IMR-90 (cell line): ENCODE measurements around the gene PLLP. TPM values are rescaled to one million over a fixed set of nuclear protein-coding genes. Genes with fewer than 3 reads are reported as not detected.

ENCODE experiments used
- ATAC-seq: fragments of 200-7000 bp; cut with Tn5 transposase; 2 replicates; pipeline ENCODE4 v1.9.1; 2020; ENCODE audit warnings: low read depth, mild to moderate bottlenecking, moderate library complexity
- BruUV-seq: library from RNA; stranded (reverse); fragments of 400-500 nt; replicated peaks from 2 replicates; lab custom pipeline; 2021; lab: Mats Ljungman, UMichigan
- CTCF ChIA-PET: fragments of 300-600 bp; formaldehyde crosslinking; extraction: SDS; loops from one replicate; lab custom pipeline; 2021; ENCODE audit warnings: antibody characterized with exemption; lab: Yijun Ruan, JAX
- POLR2A ChIA-PET: fragments of 300-600 bp; sonication (Branson Sonifier 250); formaldehyde crosslinking; loops from one replicate; lab custom pipeline; 2022; ENCODE audit warnings: antibody characterized with exemption; ENCODE audit not compliant: unreplicated experiment; lab: Charles Lee
- DNase-seq: peaks from one replicate; pipeline ENCODE4 v3.0.0; 2013
- H2AFZ ChIP-seq: replicated peaks from 2 replicates; pipeline ENCODE3; 2013; ENCODE audit warnings: low read length, mild to moderate bottlenecking; ENCODE audit not compliant: poor library complexity
- H2AK5ac ChIP-seq: 2 replicates; pipeline ENCODE4 v1.6.1; 2013; ENCODE audit warnings: low read depth, low read length, inconsistent platforms
- H2AK9ac ChIP-seq: replicated peaks from 2 replicates; pipeline ENCODE3; 2013; ENCODE audit warnings: mild to moderate bottlenecking, low read depth, low read length, moderate library complexity; ENCODE audit not compliant: poor library complexity
- H2BK120ac ChIP-seq: 2 replicates; pipeline ENCODE4 v1.6.1; 2013; ENCODE audit warnings: low read depth, low read length, inconsistent platforms
- H2BK15ac ChIP-seq: 3 replicates; pipeline ENCODE4 v1.6.1; 2013; ENCODE audit warnings: low read depth, low read length, inconsistent platforms
- H2BK20ac ChIP-seq: 2 replicates; pipeline ENCODE4 v1.6.1; 2013; ENCODE audit warnings: low read depth, mild to moderate bottlenecking, inconsistent platforms, low read length, moderate library complexity
- H2BK5ac ChIP-seq: 2 replicates; pipeline ENCODE4 v1.6.1; 2013; ENCODE audit warnings: mild to moderate bottlenecking, low read depth, low read length, inconsistent platforms; ENCODE audit not compliant: poor library complexity, severe bottlenecking
- H3K14ac ChIP-seq: replicated peaks from 2 replicates; pipeline ENCODE4 v1.6.1; 2013; ENCODE audit warnings: low read depth, low read length, inconsistent platforms
- H3K18ac ChIP-seq: 2 replicates; pipeline ENCODE4 v1.6.1; 2013; ENCODE audit warnings: low read depth, low read length, control low read depth
- H3K23ac ChIP-seq: 2 replicates; pipeline ENCODE4 v1.6.1; 2013; ENCODE audit warnings: low read depth, low read length, inconsistent platforms
- H3K27ac ChIP-seq: 2 replicates; pipeline ENCODE4 v1.5.1; 2013; ENCODE audit warnings: mild to moderate bottlenecking, control low read depth, low read length; ENCODE audit not compliant: insufficient read depth
- H3K27me3 ChIP-seq: 2 replicates; pipeline ENCODE4 v1.6.1; 2013; ENCODE audit warnings: low read length; ENCODE audit not compliant: control insufficient read depth, insufficient read depth
- H3K36me3 ChIP-seq: 2 replicates; pipeline ENCODE4 v1.6.1; 2013; ENCODE audit warnings: low read length, mixed read lengths; ENCODE audit not compliant: control insufficient read depth, insufficient read depth
- H3K4ac ChIP-seq: 2 replicates; pipeline ENCODE4 v1.6.1; 2013; ENCODE audit warnings: low read depth, low read length, inconsistent platforms
- H3K4me1 ChIP-seq: 2 replicates; pipeline ENCODE4 v1.6.1; 2013; ENCODE audit warnings: low read length, mixed read lengths; ENCODE audit not compliant: control insufficient read depth, insufficient read depth
- H3K4me2 ChIP-seq: 2 replicates; pipeline ENCODE4 v1.6.1; 2013; ENCODE audit warnings: low read depth, mild to moderate bottlenecking, control low read depth, low read length, moderate library complexity
- H3K4me3 ChIP-seq: 2 replicates; pipeline ENCODE4 v1.5.1; 2013; ENCODE audit warnings: low read depth, mild to moderate bottlenecking, control low read depth, low read length, moderate library complexity; ENCODE audit not compliant: insufficient read depth
- H3K56ac ChIP-seq: 2 replicates; pipeline ENCODE4 v1.6.1; 2013; ENCODE audit warnings: low read length, inconsistent platforms; ENCODE audit not compliant: insufficient read depth; ENCODE audit errors: extremely low read depth
- H3K79me1 ChIP-seq, 2 experiments: 2 replicates each; pipeline ENCODE4 v1.6.1; 2013; ENCODE audit warnings: low read length in 2 of 2, inconsistent platforms in 1 of 2, low read depth in 1 of 2
- H3K9ac ChIP-seq: 2 replicates; pipeline ENCODE4 v1.6.1; 2013; ENCODE audit warnings: low read depth, low read length, control low read depth
- H3K9me1 ChIP-seq: 2 replicates; pipeline ENCODE4 v1.6.1; 2013; ENCODE audit warnings: low read length, inconsistent platforms; ENCODE audit not compliant: insufficient read depth
- H3K9me3 ChIP-seq: 2 replicates; pipeline ENCODE4 v1.6.1; 2013; ENCODE audit warnings: low read length; ENCODE audit not compliant: control insufficient read depth, insufficient read depth
- H4K20me1 ChIP-seq: 2 replicates; pipeline ENCODE4 v1.6.1; 2013; ENCODE audit warnings: low read length, inconsistent platforms; ENCODE audit not compliant: insufficient read depth
- H4K5ac ChIP-seq: 2 replicates; pipeline ENCODE4 v1.6.1; 2013; ENCODE audit warnings: mild to moderate bottlenecking, low read depth, low read length, control low read depth
- H4K8ac ChIP-seq, 2 experiments: 2 replicates each; pipeline ENCODE4 v1.6.1; 2013; ENCODE audit warnings: low read depth in 2 of 2, low read length in 2 of 2, control low read depth in 1 of 2, inconsistent platforms in 1 of 2
- H4K91ac ChIP-seq: 2 replicates; pipeline ENCODE4 v1.6.1; 2013; ENCODE audit warnings: low read depth, low read length, inconsistent platforms; ENCODE audit not compliant: insufficient read depth
- MXI1 ChIP-seq: IDR thresholded peaks from 2 replicates; pipeline ENCODE4 v1.6.1; 2012; ENCODE audit warnings: low read depth, mild to moderate bottlenecking, low read length, moderate library complexity, borderline replicate concordance
- RCOR1 ChIP-seq: IDR thresholded peaks from 2 replicates; pipeline ENCODE4 v1.6.1; 2012; ENCODE audit warnings: mild to moderate bottlenecking, low read length, improper control_type of control experiment; ENCODE audit not compliant: insufficient replicate concordance
- WGBS, 2 experiments: methylation state at CpG; one replicate each; pipeline versions ENCODE4 v1.1.5 to v1.1.7; 2013; ENCODE audit warnings: missing lambda C conversion rate in 2 of 2; ENCODE audit not compliant: insufficient read length in 1 of 2; ENCODE audit errors: extremely low coverage in 2 of 2; 5-methylcytosine and 5-hydroxymethylcytosine counted together
- dilution Hi-C: fragments of 300-500 bp; cut with HindIII; formaldehyde crosslinking; loops from one replicate; pipeline ENCODE4 v1.14.3; 2018; ENCODE audit warnings: low sequenced_read_pairs; ENCODE audit not compliant: unreplicated experiment
- in situ Hi-C: fragments of 300-500 bp; cut with MboI; formaldehyde crosslinking; loops from 3 replicates; pipeline ENCODE4 v1.14.3; 2019; ENCODE audit warnings: low sequenced_read_pairs, inconsistent platforms, mixed read lengths
- intact Hi-C: fragments of 100-400 bp; cut with micrococcal nuclease; formaldehyde crosslinking; loops from 2 replicates; pipeline ENCODE4 v1.10.0; 2022
- polyA plus RNA-seq, 3 experiments: library from polyadenylated mRNA; depleted of rRNA; stranded (reverse); fragments of >200 nt; gene quantifications; 2 replicates each; pipeline ENCODE4 v1.2.3, GENCODE V29; 2012; ENCODE audit warnings: low replicate concordance in 1 of 3
- total RNA-seq: library from RNA; depleted of rRNA; stranded (reverse); fragments of >200 nt; gene quantifications from 2 replicates; pipeline ENCODE4 v1.2.3, GENCODE V29; 2012

The PLLP gene
- total and polyA plus RNA-seq, 2 of the 4 experiments (the other 2 are of a cell fraction): 0.05 TPM; not detected in 1

GRCh38 chr16:57258226-57258909 lies 26.1 kb downstream of the PLLP start:
- no peak overlapping the region for H3K18ac ChIP-seq
- H3K14ac ChIP-seq: no peak overlapping the region
- no peak overlapping the region for H2BK15ac ChIP-seq
- no peak overlapping the region for H2AK5ac ChIP-seq
- no peak overlapping the region for H2BK5ac ChIP-seq
- intact Hi-C loops: no loop called here
- no peak overlapping the region for H3K4me2 ChIP-seq
- H2AK9ac ChIP-seq: no peak overlapping the region
- H4K8ac ChIP-seq: no peak overlapping the region
- BruUV-seq: no TSS peak
- no peaks in the 10 kb centered on the region for H4K20me1 ChIP-seq
- ChIA-PET POLR2A (no interaction called here), CTCF (no interaction called here)
- H3K4me1 ChIP-seq: peaks cover 7% of the 10 kb centered on the region; the same call in 1 of the 2 replicates
- 0 out of 2 replicates have a peak, but pooled peaks cover 4% of the 10 kb centered on the region for H3K9me1 ChIP-seq
- no peak overlapping the region for H4K91ac ChIP-seq
- H2BK120ac ChIP-seq: no peak overlapping the region
- no peak for TF ChIP-seq RCOR1
- no peak for TF ChIP-seq MXI1
- H3K4me3 ChIP-seq: no peak overlapping the region
- no peak overlapping the region for H2BK20ac ChIP-seq
- in situ Hi-C loops: no loop called here
- dilution Hi-C loops: no loop called here
- no peaks in the 10 kb centered on the region for H3K9me3 ChIP-seq
- H3K9ac ChIP-seq: no peak overlapping the region
- H3K23ac ChIP-seq: no peak overlapping the region
- ATAC-seq (no peak), DNase-seq (no peak)
- H3K79me1 ChIP-seq: no peaks in the 10 kb centered on the region
- no peak overlapping the region for H3K27ac ChIP-seq
- H3K36me3 ChIP-seq: peaks cover 9% of the 10 kb centered on the region
- H4K5ac ChIP-seq: no peak overlapping the region
- H2AFZ ChIP-seq: no peak overlapping the region
- no peak overlapping the region for H3K4ac ChIP-seq
- H3K56ac ChIP-seq: no peak overlapping the region
- 87% methylated on average over 3 of the region's 18 CpGs; no CpG with 5 or more reads in 1 of the 2 experiments for WGBS, 2 experiments
- H3K27me3 ChIP-seq: no peaks in the 10 kb centered on the region
